ENCODE measurements around the gene TANGO6.

Gene TANGO6

DNA sequence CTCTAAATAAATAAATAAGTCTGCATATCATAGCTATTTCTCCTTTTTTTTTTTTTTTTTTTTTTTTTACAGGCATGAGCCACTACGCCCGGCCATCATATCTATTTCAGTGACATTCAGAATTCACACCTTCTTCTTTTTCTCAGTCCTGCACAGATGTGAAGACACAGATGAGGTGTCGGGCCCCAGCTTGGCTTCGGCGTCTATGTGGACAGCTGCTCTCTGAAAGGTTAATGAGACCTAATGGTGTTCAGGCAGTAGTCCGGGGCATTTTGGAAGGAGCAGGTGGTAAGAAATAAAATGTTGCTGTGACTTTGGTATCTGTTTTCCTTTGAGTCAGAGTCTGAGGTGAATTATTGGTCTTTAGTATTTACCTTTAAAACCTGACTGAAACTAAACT is 23.6 kb downstream of the TANGO6 start:
- no peak for DNase-seq (ENCODE audit: low spot score)

- DNase-seq (ENCODE audit: low spot score) = no peak
These were observed 26.3 kb downstream of the TANGO6 start for GRCh38 chr16:68869492-68870088.

- DNase-seq (ENCODE audit: low spot score) = no peak
These were observed 30.5 kb downstream of the TANGO6 start for GRCh38 chr16:68873635-68874471.

GRCh38 chr16:68875871-68876270 is 32.5 kb downstream of the TANGO6 start:
- no peak for DNase-seq (ENCODE audit: low spot score)

GRCh38 chr16:68883685-68884084 is 40.4 kb downstream of the TANGO6 start:
- DNase-seq (ENCODE audit: low spot score) = no peak

GRCh38 chr16:68884401-68884800 is 41.1 kb downstream of the TANGO6 start:
- no peak for DNase-seq (ENCODE audit: low spot score)

DNA sequence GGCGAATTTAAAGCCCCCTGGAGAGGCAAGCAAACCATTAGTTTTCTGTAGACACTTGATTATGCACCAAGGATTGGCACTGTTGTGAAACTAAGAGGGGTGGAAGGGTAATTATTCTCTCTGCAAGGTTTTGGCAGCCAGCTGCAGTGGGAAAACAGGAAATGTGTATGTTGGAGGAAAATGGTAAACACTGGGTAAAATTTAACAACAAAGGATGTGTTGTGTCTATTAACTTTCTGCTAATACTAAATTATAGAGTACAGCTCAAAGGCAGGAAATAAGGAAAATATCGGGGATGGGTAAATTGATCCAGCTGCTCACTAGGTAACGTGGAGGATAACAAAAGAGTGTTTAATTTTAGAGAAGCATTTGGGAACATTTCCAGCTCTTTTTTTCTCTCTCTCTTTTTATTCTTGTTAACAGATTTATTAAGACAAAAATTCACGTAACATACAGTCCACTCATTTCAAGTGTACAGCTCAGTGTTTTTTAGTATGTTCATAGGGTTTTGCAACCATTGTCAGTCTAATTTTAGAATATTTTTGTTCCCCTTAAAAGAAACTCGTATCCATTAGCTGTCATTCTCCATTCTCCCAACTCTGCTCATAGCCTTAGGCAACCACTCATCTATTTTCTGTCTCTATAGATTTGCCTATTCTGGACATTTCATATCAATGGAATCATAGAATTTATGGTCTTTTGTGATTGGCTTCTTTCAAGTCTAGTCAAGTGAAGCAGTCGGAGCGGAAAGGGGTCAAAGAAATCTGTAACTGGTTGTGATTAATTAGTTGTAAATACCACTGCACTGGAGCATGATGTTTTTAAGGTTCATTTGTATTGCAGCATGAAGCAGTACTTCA is 41.8 kb downstream of the TANGO6 start:
- no peak for DNase-seq (ENCODE audit: low spot score)

- no peak for DNase-seq (ENCODE audit: low spot score)
These were observed 43.8 kb downstream of the TANGO6 start for GRCh38 chr16:68887107-68887506.

DNA sequence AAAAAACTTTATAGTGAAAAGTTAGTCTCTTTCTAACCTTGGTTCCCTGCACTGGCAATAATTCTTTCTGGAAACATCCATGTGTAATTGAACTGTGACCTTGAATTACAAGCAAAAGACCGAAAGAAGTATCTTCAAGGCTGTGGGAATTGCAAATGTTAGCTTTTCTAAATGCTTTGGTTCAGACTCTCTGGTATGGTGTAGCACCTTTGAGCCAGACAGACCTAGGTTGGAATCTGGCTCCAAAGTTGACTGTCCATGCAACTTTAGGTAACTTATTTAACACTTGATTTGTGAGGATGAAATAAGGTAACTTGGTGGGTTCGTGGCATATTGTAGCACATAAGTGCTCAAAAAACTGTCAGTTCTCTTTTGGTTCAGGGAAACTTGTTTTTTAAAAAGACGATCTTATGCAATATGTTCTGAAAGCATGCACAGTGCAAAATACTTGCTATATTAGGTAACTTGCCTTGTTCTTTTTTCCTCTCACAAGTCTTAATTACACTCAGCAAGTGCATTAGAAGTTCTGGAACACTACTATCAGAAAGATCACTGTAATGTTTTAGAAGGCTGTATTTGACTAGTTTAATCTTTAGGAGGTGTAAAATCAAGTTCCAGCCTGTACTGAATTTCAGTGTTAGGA is 46.3 kb downstream of the TANGO6 start:
- no peak for DNase-seq (ENCODE audit: low spot score)

- DNase-seq (ENCODE audit: low spot score) = no peak
These were observed 48.9 kb downstream of the TANGO6 start for GRCh38 chr16:68892214-68892613.

- no peak for DNase-seq (ENCODE audit: low spot score)
These were observed 49.6 kb downstream of the TANGO6 start for GRCh38 chr16:68892898-68893297.

DNA sequence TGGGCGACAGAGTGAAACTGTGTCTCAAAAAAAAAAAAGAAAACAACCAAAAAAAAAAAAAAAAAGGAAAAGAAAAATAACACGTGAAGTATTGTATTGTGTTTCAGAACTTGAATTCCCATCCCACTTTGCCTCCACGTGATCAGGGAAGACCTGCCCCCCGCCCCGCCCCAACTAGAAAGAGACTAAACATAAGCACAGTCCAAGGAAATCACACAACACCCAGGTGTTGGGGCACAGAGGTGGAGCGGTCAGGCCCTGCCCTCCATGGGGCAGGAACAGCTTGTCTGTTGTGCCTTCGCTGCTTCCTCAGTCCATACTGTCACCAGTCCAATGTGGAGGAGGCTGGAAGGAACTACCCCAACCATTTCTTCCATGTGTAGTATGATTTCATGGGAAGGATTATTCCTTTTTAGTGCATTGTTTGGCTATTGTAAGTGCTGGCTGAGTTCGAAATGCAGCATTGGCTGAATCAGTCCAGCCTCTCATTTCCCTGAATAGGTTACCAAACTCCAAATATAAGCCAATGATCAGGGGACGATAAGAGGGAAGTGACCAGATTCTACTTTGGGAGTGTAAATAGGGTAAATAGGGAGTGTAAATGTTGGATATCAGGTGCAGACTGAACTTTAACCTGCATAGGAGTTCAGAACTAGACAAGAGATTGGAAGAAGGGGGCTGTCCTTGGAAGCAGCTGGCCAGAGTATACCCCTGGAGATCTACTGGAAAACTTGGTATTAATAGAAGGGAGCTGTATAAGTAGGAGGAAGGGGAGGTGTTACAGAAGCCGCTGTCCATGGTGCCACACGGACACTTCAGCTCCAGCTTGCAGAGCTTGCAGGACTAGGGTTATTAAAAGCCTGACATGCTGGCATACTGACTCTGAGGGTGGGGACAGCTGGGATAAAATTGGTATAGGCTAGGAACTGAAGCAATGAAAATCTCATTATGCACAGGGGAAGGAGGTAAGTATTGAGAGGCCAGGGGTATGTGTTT is 50.7 kb downstream of the TANGO6 start:
- no peak for DNase-seq (ENCODE audit: low spot score)

DNA sequence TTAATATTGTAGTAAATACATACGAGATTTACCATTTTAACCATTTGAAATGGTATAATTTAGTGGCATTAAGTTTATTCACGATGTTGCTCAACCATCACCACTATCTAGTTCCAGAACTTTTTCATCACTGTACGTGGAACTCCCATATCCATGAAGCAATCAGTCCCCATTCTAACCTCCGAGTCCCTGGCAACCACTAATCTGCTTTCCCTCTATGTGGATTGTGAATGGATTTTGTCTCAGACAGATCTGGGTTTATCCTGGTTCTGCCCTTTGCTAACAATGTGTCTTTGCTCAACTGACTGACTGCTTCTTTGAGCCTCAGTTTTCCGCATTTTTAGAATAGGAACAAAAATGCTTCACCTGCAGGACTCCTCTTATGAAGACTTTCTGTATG is 51.4 kb downstream of the TANGO6 start:
- no peak for DNase-seq (ENCODE audit: low spot score)

- no peak for DNase-seq (ENCODE audit: low spot score)
These were observed 54.7 kb downstream of the TANGO6 start for GRCh38 chr16:68898026-68898425.

DNA sequence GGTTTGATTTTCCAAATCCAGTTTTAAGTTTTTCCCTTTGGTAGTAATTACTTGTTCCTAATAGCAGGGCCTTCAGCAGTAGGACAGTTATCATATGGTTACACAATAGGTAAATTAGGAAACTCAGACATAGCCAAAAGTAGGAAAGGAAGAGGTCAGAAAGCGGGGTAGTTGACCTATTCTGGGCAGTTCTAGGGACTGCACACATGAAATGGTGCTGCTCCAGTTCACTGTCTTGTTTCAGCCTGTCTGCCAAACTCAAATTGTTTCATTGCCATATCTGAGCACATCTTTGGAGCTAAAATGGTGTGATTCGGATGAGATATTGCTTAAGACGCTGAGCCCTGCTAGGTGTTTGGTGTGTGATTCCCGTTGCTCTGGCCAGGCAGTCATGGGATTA is 56.7 kb downstream of the TANGO6 start:
- no peak for DNase-seq (ENCODE audit: low spot score)

DNA sequence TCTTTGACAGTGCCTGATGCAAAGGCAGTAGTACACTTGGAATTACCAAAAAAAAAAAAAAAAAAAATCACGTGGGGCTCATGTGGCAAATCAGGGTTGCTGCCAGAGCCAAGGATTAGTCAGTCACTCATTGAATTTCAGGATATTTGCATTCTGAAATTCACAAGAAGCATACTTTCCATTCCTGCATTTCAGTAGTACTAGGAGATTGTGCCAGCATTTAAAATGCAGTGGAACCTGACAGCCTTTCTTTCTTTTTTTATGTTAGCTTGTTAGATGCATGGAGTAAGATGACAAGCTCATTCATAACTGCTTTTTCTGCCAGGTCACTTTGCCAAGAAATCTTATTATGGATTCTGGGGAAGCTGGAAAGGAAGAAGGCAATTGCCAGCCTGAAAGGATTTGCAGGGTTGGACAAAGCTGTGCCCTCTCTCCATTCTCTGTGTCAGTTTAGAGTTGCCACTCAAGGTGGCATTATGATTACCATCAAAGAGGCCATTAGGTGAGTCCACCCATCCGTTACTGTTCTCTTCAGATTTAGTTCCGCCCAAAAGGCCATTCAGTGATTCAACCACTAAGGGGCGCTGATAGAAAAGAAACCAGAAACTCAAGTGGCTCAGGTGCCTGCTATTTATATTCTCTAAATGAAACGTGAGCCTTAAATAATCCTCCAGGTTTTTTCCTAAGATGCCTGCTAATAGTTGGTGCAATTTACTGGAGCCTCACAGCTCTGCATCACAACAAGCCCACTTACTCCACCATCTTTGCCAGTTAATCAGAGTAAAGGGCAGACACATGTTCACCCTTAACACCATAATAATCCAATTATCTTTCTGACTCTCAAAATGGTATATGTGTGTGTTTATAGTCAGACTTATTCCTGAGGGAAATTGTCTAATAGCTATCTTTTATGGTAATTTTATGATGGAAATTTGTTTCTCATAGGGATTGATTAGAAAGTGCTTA is 59.0 kb downstream of the TANGO6 start:
- DNase-seq (ENCODE audit: low spot score) = peak; percentile 7

DNA sequence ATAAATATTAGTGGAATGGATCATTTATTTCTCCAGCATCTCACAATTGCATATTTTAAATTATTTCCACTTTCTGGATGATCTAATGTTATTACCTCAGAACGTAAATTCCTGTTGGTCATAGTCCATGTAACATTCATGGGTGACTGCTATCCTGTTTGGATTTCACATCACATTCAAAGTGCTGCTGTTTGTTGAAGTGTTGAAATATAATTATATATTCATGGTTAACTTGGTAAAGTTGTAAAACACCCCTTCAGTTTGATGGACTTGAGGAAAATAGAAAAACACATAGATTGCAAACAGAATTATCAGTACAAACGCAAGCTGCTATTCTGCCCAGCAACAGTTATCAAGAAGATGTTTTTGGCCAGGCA is 59.6 kb downstream of the TANGO6 start:
- DNase-seq (ENCODE audit: low spot score) = no peak

DNA sequence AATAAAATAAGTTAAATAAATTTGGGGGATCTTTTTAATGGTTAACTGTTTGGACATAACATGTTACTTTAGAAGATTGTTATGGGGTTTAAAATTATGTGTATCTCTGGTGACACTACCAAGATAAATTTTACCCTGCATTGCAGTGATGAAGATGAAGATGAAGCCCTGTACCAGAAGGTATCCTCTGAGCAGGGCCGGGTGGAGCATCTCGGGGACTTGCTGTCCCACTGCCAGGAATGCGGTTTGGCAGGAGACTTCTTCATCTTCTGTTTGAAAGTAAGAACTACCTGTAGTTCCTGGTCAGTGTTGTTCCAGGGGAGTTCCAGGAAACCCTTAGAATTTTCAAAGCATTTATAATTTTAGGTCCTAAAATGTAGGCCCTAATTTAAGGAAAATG is 64.0 kb downstream of the TANGO6 start:
- no peak for DNase-seq (ENCODE audit: low spot score)

GRCh38 chr16:68907781-68908181 is 64.5 kb downstream of the TANGO6 start:
- no peak for DNase-seq (ENCODE audit: low spot score)
